Measurements from ENCODE around the gene FBH1.
"Not testable (repeated sequence)": the region's sequence is repeated elsewhere in the genome, so short reads cannot be mapped to it uniquely, and the experiment has no call there.

FBH1 gene

GRCh38 chr10:5942001-5942400 is 52.0 kb downstream of the FBH1 start:
- DNase-seq (ENCODE audit: low read depth) = no peak

GRCh38 chr10:5942474-5942873 is 52.4 kb downstream of the FBH1 start:
- no peak for DNase-seq (ENCODE audit: low read depth)

GRCh38 chr10:5943536-5943935 is 53.5 kb downstream of the FBH1 start:
- DNase-seq (ENCODE audit: low read depth) = no peak

GRCh38 chr10:5944389-5945189 is 54.5 kb downstream of the FBH1 start:
- no peak for DNase-seq (ENCODE audit: low read depth)

GRCh38 chr10:5945190-5945509 is 55.1 kb downstream of the FBH1 start:
- DNase-seq (ENCODE audit: low read depth) = no peak

GRCh38 chr10:5945561-5946418 is 55.7 kb downstream of the FBH1 start:
- DNase-seq (ENCODE audit: low read depth) = no peak

- DNase-seq (ENCODE audit: low read depth) = not testable (repeated sequence)
These were observed 56.4 kb downstream of the FBH1 start for GRCh38 chr10:5946419-5946775.

- DNase-seq (ENCODE audit: low read depth) = no peak
These were observed 56.7 kb downstream of the FBH1 start for GRCh38 chr10:5946786-5947185.

- DNase-seq (ENCODE audit: low read depth) = no peak
These were observed 57.6 kb downstream of the FBH1 start for GRCh38 chr10:5947471-5948207.

- DNase-seq (ENCODE audit: low read depth) = no peak
These were observed 58.2 kb downstream of the FBH1 start for GRCh38 chr10:5948208-5948585.

GRCh38 chr10:5949009-5949759 is 59.1 kb downstream of the FBH1 start:
- DNase-seq (ENCODE audit: low read depth) = no peak

- DNase-seq (ENCODE audit: low read depth) = no peak
These were observed 61.2 kb downstream of the FBH1 start for GRCh38 chr10:5951167-5951711.

- no peak for DNase-seq (ENCODE audit: low read depth)
These were observed 61.8 kb downstream of the FBH1 start for GRCh38 chr10:5951721-5952407.

GRCh38 chr10:5952731-5953385 is 62.8 kb downstream of the FBH1 start:
- no peak for DNase-seq (ENCODE audit: low read depth)

- DNase-seq (ENCODE audit: low read depth) = no peak
These were observed 63.6 kb downstream of the FBH1 start for GRCh38 chr10:5953676-5954075.

- no peak for DNase-seq (ENCODE audit: low read depth)
These were observed 66.3 kb downstream of the FBH1 start for GRCh38 chr10:5956146-5956936.

GRCh38 chr10:5958077-5958476 is 68.0 kb downstream of the FBH1 start:
- DNase-seq (ENCODE audit: low read depth) = no peak

- no peak for DNase-seq (ENCODE audit: low read depth)
These were observed 68.6 kb downstream of the FBH1 start for GRCh38 chr10:5958675-5959074.

GRCh38 chr10:5959142-5959541 is 69.1 kb downstream of the FBH1 start:
- no peak for DNase-seq (ENCODE audit: low read depth)

GRCh38 chr10:5959581-5960069 is 69.6 kb downstream of the FBH1 start:
- no peak for DNase-seq (ENCODE audit: low read depth)
